Mononuclear cell (primary cell): ENCODE measurements around the gene SHISA7. TPM values are rescaled to one million over a fixed set of nuclear protein-coding genes. Genes with fewer than 3 reads are reported as not detected.

Experiments used
- H3K27me3 ChIP-seq: 2 replicates; pipeline ENCODE4 v1.6.0; 2011; ENCODE audit warnings: low read length, control low read depth; ENCODE audit not compliant: insufficient read depth
- H3K4me1 ChIP-seq: 2 replicates; pipeline ENCODE4 v1.5.1; 2011; ENCODE audit warnings: mild to moderate bottlenecking, low read length, control low read depth; ENCODE audit not compliant: insufficient read depth
- H3K4me3 ChIP-seq: 2 replicates; pipeline ENCODE4 v1.5.1; 2011; ENCODE audit warnings: mild to moderate bottlenecking, low read length, moderate library complexity
- H3K9me3 ChIP-seq: 2 replicates; pipeline ENCODE4 v1.5.1; 2011; ENCODE audit warnings: low read depth, mild to moderate bottlenecking, control low read depth, low read length
- total RNA-seq: library from RNA; depleted of rRNA; stranded (reverse); fragments of >200 nt; gene quantifications from one replicate; pipeline ENCODE4 v1.2.3, GENCODE V29; 2012

SHISA7 gene
- total RNA-seq, 1 donor: not detected

GRCh38 chr19:55447421-55448174 lies 4.5 kb upstream of the SHISA7 start:
- no peaks in the 10 kb centered on the region for H3K9me3 ChIP-seq
- no peak overlapping the region for H3K4me3 ChIP-seq
- peaks cover 5% of the 10 kb centered on the region for H3K4me1 ChIP-seq
- H3K27me3 ChIP-seq: peaks cover 37% of the 10 kb centered on the region

- H3K27me3 ChIP-seq: peaks cover 41% of the 10 kb centered on the region
Observed at GRCh38 chr19:55446060-55446459, 3.0 kb upstream of the SHISA7 start.

GRCh38 chr19:55444646-55445045 lies 1.5 kb upstream of the SHISA7 start:
- H3K4me1 ChIP-seq: peaks cover 20% of the 10 kb centered on the region

More at GRCh38 chr19:55446060-55446459, 3.0 kb upstream of the SHISA7 start:
- Histone ChIP-seq H3K4me3 (no peak overlapping the region), H3K4me1 (peaks cover 10% of the 10 kb centered on the region), H3K9me3 (no peaks in the 10 kb centered on the region)

GRCh38 chr19:55443824-55444480 lies 852 bp upstream of the SHISA7 start:
- Histone ChIP-seq H3K27me3 (peaks cover 48% of the 10 kb centered on the region), H3K9me3 (no peaks in the 10 kb centered on the region), H3K4me1 (peaks cover 20% of the 10 kb centered on the region), H3K4me3 (no peak overlapping the region)

More at GRCh38 chr19:55444646-55445045, 1.5 kb upstream of the SHISA7 start:
- no peaks in the 10 kb centered on the region for H3K9me3 ChIP-seq
- H3K27me3 ChIP-seq: peaks cover 48% of the 10 kb centered on the region
- H3K4me3 ChIP-seq: no peak overlapping the region

- Histone ChIP-seq H3K27me3 (peaks cover 57% of the 10 kb centered on the region), H3K9me3 (no peaks in the 10 kb centered on the region), H3K4me1 (peaks cover 20% of the 10 kb centered on the region), H3K4me3 (no peak overlapping the region)
Observed at GRCh38 chr19:55442372-55442961, 633 bp downstream of the SHISA7 start.

GRCh38 chr19:55441692-55442321 lies 1.3 kb downstream of the SHISA7 start:
- Histone ChIP-seq H3K4me3 (no peak overlapping the region), H3K9me3 (no peaks in the 10 kb centered on the region), H3K27me3 (peaks cover 59% of the 10 kb centered on the region), H3K4me1 (peaks cover 20% of the 10 kb centered on the region)

GRCh38 chr19:55441319-55441691 lies 1.8 kb downstream of the SHISA7 start:
- Histone ChIP-seq H3K4me3 (no peak overlapping the region), H3K27me3 (peaks cover 62% of the 10 kb centered on the region), H3K4me1 (peaks cover 20% of the 10 kb centered on the region), H3K9me3 (no peaks in the 10 kb centered on the region)

- H3K27me3 ChIP-seq: peaks cover 62% of the 10 kb centered on the region
- H3K4me1 ChIP-seq: peaks cover 20% of the 10 kb centered on the region
- H3K9me3 ChIP-seq: no peaks in the 10 kb centered on the region
- H3K4me3 ChIP-seq: no peak overlapping the region
Observed at GRCh38 chr19:55440411-55441105, 2.5 kb downstream of the SHISA7 start.

GRCh38 chr19:55439052-55439451 lies 4.0 kb downstream of the SHISA7 start:
- H3K27me3 ChIP-seq: peaks cover 54% of the 10 kb centered on the region
- H3K4me1 ChIP-seq: peaks cover 20% of the 10 kb centered on the region
- H3K9me3 ChIP-seq: no peaks in the 10 kb centered on the region
- H3K4me3 ChIP-seq: no peak overlapping the region

- peaks cover 58% of the 10 kb centered on the region for H3K27me3 ChIP-seq
- H3K4me3 ChIP-seq: no peak overlapping the region
- H3K4me1 ChIP-seq: peaks cover 20% of the 10 kb centered on the region
- no peaks in the 10 kb centered on the region for H3K9me3 ChIP-seq
Observed at GRCh38 chr19:55437410-55437809, 5.7 kb downstream of the SHISA7 start.

- Histone ChIP-seq H3K27me3 (peaks cover 61% of the 10 kb centered on the region), H3K4me3 (no peak overlapping the region), H3K4me1 (peaks cover 18% of the 10 kb centered on the region), H3K9me3 (no peaks in the 10 kb centered on the region)
Observed at GRCh38 chr19:55436847-55437246, 6.3 kb downstream of the SHISA7 start.

- H3K27me3 ChIP-seq: peaks cover 53% of the 10 kb centered on the region
- no peaks in the 10 kb centered on the region for H3K9me3 ChIP-seq
- H3K4me3 ChIP-seq: no peak overlapping the region
- H3K4me1 ChIP-seq: no peaks in the 10 kb centered on the region
Observed at GRCh38 chr19:55435020-55435419, 8.1 kb downstream of the SHISA7 start.

- Histone ChIP-seq H3K4me3 (no peak overlapping the region), H3K4me1 (no peaks in the 10 kb centered on the region), H3K9me3 (no peaks in the 10 kb centered on the region), H3K27me3 (peaks cover 48% of the 10 kb centered on the region)
Observed at GRCh38 chr19:55434356-55434919, 8.7 kb downstream of the SHISA7 start.

GRCh38 chr19:55433292-55433691 lies 9.8 kb downstream of the SHISA7 start:
- no peaks in the 10 kb centered on the region for H3K4me1 ChIP-seq
- peaks cover 38% of the 10 kb centered on the region for H3K27me3 ChIP-seq
- H3K9me3 ChIP-seq: no peaks in the 10 kb centered on the region

More at GRCh38 chr19:55433292-55433691, 9.8 kb downstream of the SHISA7 start:
- H3K4me3 ChIP-seq: no peak overlapping the region
